WTC11 (cell line): Measurements from ENCODE around the gene ADAMTS2. TPM values are rescaled to one million over a fixed set of nuclear protein-coding genes. Genes with fewer than 3 reads are reported as not detected.

Experiments
- ATAC-seq: fragments of 200-7000 bp; cut with Tn5 transposase; 2 replicates; pipeline ENCODE4 v1.10.0; 2021; ENCODE audit warnings: mild to moderate bottlenecking, moderate library complexity
- CTCF ChIA-PET: fragments of 300-600 bp; sonication (Branson Sonifier 250); formaldehyde crosslinking; loops from one replicate; lab custom pipeline; 2021; ENCODE audit warnings: antibody characterized with exemption; lab: Charles Lee
- POLR2A ChIA-PET: fragments of 350-600 bp; sonication (Branson Sonifier 250); formaldehyde crosslinking; loops from one replicate; lab custom pipeline; 2021; ENCODE audit warnings: antibody characterized with exemption; lab: Charles Lee
- DNase-seq: peaks from one replicate; pipeline ENCODE4 v3.0.0; 2021; ENCODE audit warnings: low spot score
- H3K27ac Mint-ChIP-seq: 2 replicates; pipeline ENCODE4 v1.8.0; 2021; ENCODE audit warnings: mixed read lengths
- H3K27me3 Mint-ChIP-seq: 2 replicates; pipeline ENCODE4 v1.8.0; 2021; ENCODE audit warnings: low read depth, mild to moderate bottlenecking, moderate library complexity, mixed read lengths
- H3K36me3 Mint-ChIP-seq: 2 replicates; pipeline ENCODE4 v1.8.0; 2021; ENCODE audit warnings: mixed read lengths
- H3K4me1 Mint-ChIP-seq: 2 replicates; pipeline ENCODE4 v1.8.0; 2022; ENCODE audit warnings: mixed read lengths
- H3K4me3 Mint-ChIP-seq: 2 replicates; pipeline ENCODE4 v1.8.0; 2021; ENCODE audit warnings: mild to moderate bottlenecking, moderate library complexity, mixed read lengths
- H3K9me3 Mint-ChIP-seq: 2 replicates; pipeline ENCODE4 v1.8.0; 2021; ENCODE audit warnings: mixed read lengths
- ATF1 ChIP-seq: sonication (generic); formaldehyde crosslinking; IDR thresholded peaks from 2 replicates; pipeline ENCODE4 v1.8.1; 2023; ENCODE audit warnings: mild to moderate bottlenecking, moderate library complexity, missing genetic modification reagents
- CREB1 ChIP-seq: sonication (generic); formaldehyde crosslinking; IDR thresholded peaks from 2 replicates; pipeline ENCODE4 v1.8.0; 2023; ENCODE audit warnings: mild to moderate bottlenecking, missing genetic modification reagents
- ETV6 ChIP-seq: sonication (generic); formaldehyde crosslinking; IDR thresholded peaks from 2 replicates; pipeline ENCODE4 v1.8.1; 2022; ENCODE audit warnings: mild to moderate bottlenecking, missing genetic modification reagents
- FOXK1 ChIP-seq: sonication (generic); formaldehyde crosslinking; IDR thresholded peaks from 2 replicates; pipeline ENCODE4 v1.8.0; 2022; ENCODE audit warnings: mild to moderate bottlenecking, moderate library complexity, missing genetic modification reagents
- HMGA2 ChIP-seq: fragments of 250-450 bp; sonication (Bioruptor Pico); IDR thresholded peaks from 2 replicates; pipeline ENCODE4 v1.4.0; 2021; ENCODE audit warnings: mild to moderate bottlenecking, moderate library complexity
- IRF2 ChIP-seq: sonication (generic); formaldehyde crosslinking; IDR thresholded peaks from 2 replicates; pipeline ENCODE4 v1.8.0; 2022; ENCODE audit warnings: low read depth, missing genetic modification reagents, borderline replicate concordance
- NR3C1 ChIP-seq: sonication (generic); formaldehyde crosslinking; conservative IDR thresholded peaks from 2 replicates; pipeline ENCODE4 v1.8.1; 2023; ENCODE audit warnings: low read depth, mild to moderate bottlenecking, missing genetic modification reagents
- OVOL2 ChIP-seq: fragments of 250-450 bp; sonication (Bioruptor Pico); IDR thresholded peaks from 2 replicates; pipeline ENCODE4 v1.9.0; 2021; ENCODE audit warnings: mild to moderate bottlenecking, borderline replicate concordance
- SOX15 ChIP-seq: fragments of 250-450 bp; sonication (Bioruptor Pico); IDR thresholded peaks from 2 replicates; pipeline ENCODE4 v1.9.0; 2021; ENCODE audit warnings: mild to moderate bottlenecking
- TP53 ChIP-seq: sonication (generic); formaldehyde crosslinking; IDR thresholded peaks from 2 replicates; pipeline ENCODE4 v1.8.1; 2023; ENCODE audit warnings: mild to moderate bottlenecking, missing genetic modification reagents
- ZNF219 ChIP-seq: sonication (generic); formaldehyde crosslinking; IDR thresholded peaks from 2 replicates; pipeline ENCODE4 v1.8.0; 2023; ENCODE audit warnings: missing genetic modification reagents, mild to moderate bottlenecking, borderline replicate concordance
- ZNF232 ChIP-seq: sonication (generic); formaldehyde crosslinking; IDR thresholded peaks from 2 replicates; pipeline ENCODE4 v1.8.0; 2022; ENCODE audit warnings: mild to moderate bottlenecking, missing genetic modification reagents
- ZNF263 ChIP-seq: sonication (generic); formaldehyde crosslinking; IDR thresholded peaks from 2 replicates; pipeline ENCODE4 v1.8.1; 2022; ENCODE audit warnings: low read depth, mild to moderate bottlenecking, moderate library complexity, missing genetic modification reagents
- ZNF281 ChIP-seq: sonication (generic); formaldehyde crosslinking; IDR thresholded peaks from 2 replicates; pipeline ENCODE4 v1.8.0; 2023; ENCODE audit warnings: mild to moderate bottlenecking, missing genetic modification reagents
- ZNF423 ChIP-seq: fragments of 250-450 bp; sonication (Bioruptor Pico); IDR thresholded peaks from 2 replicates; pipeline ENCODE4 v2.1.2; 2022; ENCODE audit warnings: mild to moderate bottlenecking, moderate library complexity
- ZNF512 ChIP-seq: sonication (generic); formaldehyde crosslinking; IDR thresholded peaks from 2 replicates; pipeline ENCODE4 v1.8.1; 2022; ENCODE audit warnings: missing genetic modification reagents, borderline replicate concordance
- total RNA-seq: library from RNA; stranded (reverse); gene quantifications from 3 replicates; pipeline ENCODE4 v1.2.3, GENCODE V29; 2021
- TF ChIP-seq, protein P1 (sequence below): fragments of 250-450 bp; sonication (Bioruptor Pico); conservative IDR thresholded peaks from 2 replicates; pipeline ENCODE4 v1.9.0; 2021; ENCODE audit warnings: mild to moderate bottlenecking
- TF ChIP-seq, protein P2 (sequence below): sonication (generic); formaldehyde crosslinking; IDR thresholded peaks from 2 replicates; pipeline ENCODE4 v1.8.1; 2023; ENCODE audit warnings: mild to moderate bottlenecking, missing genetic modification reagents, borderline replicate concordance
- TF ChIP-seq, protein P3 (sequence below): sonication (generic); formaldehyde crosslinking; conservative IDR thresholded peaks from 2 replicates; pipeline ENCODE4 v1.8.1; 2022; ENCODE audit warnings: mild to moderate bottlenecking, missing genetic modification reagents
- TF ChIP-seq, protein P4 (sequence below): fragments of 250-450 bp; sonication (Bioruptor Pico); IDR thresholded peaks from 2 replicates; pipeline ENCODE4 v1.9.0; 2021; ENCODE audit warnings: moderate library complexity, mild to moderate bottlenecking, inconsistent platforms, borderline replicate concordance
- TF ChIP-seq, protein P5 (sequence below): sonication (generic); formaldehyde crosslinking; IDR thresholded peaks from 2 replicates; pipeline ENCODE4 v1.8.0; 2023; ENCODE audit warnings: missing genetic modification reagents

ADAMTS2 gene
- total RNA-seq, 1 experiment from 2014 or later: 11.2 TPM

GRCh38 chr5:179235416-179236400, 109.6 kb downstream of the ADAMTS2 start:
- H3K36me3 Mint-ChIP-seq: peaks cover 5% of the 10 kb centered on the region
- DNase-seq (peak; percentile 4), ATAC-seq (no peak)
- peaks cover 22% of the 10 kb centered on the region for H3K9me3 Mint-ChIP-seq
- H3K27ac Mint-ChIP-seq: 0 out of 2 replicates have a peak overlapping the region, but pooled peaks have one; percentile 22
- POLR2A ChIA-PET: no interaction called here
- peaks cover 23% of the 10 kb centered on the region for H3K4me1 Mint-ChIP-seq
- CTCF ChIA-PET: no interaction called here
- TF ChIP-seq ETV6 (CRISPR knock-in tag) (no peak), SOX15 (CRISPR knock-in tag) (no peak), ZNF281 (CRISPR knock-in tag) (no peak), ZNF232 (CRISPR knock-in tag) (no peak), HMGA2 (CRISPR knock-in tag) (no peak), NR3C1 (CRISPR knock-in tag) (no peak), IRF2 (CRISPR knock-in tag) (no peak), ZNF263 (CRISPR knock-in tag) (no peak), ZNF219 (CRISPR knock-in tag) (no peak), ZNF423 (CRISPR knock-in tag) (no peak), OVOL2 (CRISPR knock-in tag) (no peak), CREB1 (CRISPR knock-in tag) (no peak), FOXK1 (CRISPR knock-in tag) (no peak)
- TF ChIP-seq, protein P1, sequence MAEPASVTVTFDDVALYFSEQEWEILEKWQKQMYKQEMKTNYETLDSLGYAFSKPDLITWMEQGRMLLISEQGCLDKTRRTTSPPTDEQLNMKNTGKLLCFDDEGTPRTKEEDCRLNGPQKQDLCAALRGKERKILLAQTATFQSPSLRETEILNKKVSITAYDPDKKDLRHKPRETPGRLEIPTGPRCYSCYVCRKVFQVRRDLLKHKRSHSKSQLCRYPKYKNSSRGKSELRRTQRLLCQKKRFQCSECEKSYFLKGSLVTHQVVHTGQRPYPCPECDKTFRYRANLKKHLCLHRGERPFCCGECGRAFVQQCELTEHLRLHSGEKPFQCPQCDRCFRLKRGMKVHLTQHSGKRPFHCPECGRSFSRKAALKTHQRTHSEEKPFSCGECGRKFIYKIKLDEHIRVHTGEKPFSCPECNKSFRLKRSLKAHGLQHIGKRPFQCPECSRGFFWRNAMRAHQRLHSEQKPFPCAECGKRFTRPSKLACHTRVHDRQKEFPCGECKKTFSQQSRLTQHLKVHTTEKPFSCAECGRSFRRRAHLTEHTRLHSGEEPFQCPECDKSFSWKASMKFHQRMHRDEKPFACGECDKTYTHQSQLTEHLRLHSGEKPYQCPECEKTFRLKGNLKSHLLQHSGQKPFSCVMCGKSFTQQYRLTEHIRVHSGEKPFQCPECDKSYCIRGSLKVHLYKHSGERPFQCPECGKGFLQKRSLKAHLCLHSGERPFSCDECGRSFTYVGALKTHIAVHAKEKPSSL (CRISPR knock-in tag): no peak
- H3K27me3 Mint-ChIP-seq: peaks cover 4% of the 10 kb centered on the region
- no peak overlapping the region for H3K4me3 Mint-ChIP-seq

DNA sequence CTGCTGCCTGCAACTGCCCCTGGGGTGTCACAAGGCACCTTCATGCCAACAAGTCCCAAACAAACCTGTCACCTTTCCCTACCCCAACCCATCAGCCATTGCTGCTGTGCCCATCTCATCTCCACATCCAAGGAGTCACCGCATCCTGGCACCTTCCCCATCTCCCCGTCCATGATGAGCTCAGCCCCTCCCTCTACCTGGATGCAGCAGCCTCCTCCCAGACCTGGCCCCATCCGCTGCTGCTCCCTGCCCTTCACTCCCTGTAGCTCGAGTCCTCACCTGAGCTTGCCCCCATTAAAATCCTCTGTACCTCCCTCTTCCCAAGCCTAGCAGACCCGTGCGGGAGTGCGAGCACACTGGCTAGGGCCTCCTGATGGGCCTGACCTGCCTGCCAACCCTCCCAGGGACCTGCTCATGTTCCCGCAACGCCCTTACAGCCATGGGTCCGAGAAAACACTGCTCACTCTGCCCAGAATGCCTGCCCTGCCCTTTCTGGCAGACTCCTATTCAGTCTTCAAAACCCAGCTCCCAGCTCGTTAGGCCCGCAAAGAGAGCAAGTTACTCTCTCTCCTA, 110.6 kb downstream of the ADAMTS2 start:
- POLR2A ChIA-PET: no interaction called here
- no peak overlapping the region for H3K4me3 Mint-ChIP-seq
- peaks cover 26% of the 10 kb centered on the region for H3K4me1 Mint-ChIP-seq
- H3K27me3 Mint-ChIP-seq: peaks cover 4% of the 10 kb centered on the region; the same call in 1 of the 2 replicates
- peaks cover 19% of the 10 kb centered on the region for H3K9me3 Mint-ChIP-seq
- H3K27ac Mint-ChIP-seq: no peak overlapping the region
- CTCF ChIA-PET: no interaction called here
- ATAC-seq: no peak
- peaks cover 5% of the 10 kb centered on the region for H3K36me3 Mint-ChIP-seq
- peak; percentile 9 for DNase-seq
- TF ChIP-seq, protein P2, sequence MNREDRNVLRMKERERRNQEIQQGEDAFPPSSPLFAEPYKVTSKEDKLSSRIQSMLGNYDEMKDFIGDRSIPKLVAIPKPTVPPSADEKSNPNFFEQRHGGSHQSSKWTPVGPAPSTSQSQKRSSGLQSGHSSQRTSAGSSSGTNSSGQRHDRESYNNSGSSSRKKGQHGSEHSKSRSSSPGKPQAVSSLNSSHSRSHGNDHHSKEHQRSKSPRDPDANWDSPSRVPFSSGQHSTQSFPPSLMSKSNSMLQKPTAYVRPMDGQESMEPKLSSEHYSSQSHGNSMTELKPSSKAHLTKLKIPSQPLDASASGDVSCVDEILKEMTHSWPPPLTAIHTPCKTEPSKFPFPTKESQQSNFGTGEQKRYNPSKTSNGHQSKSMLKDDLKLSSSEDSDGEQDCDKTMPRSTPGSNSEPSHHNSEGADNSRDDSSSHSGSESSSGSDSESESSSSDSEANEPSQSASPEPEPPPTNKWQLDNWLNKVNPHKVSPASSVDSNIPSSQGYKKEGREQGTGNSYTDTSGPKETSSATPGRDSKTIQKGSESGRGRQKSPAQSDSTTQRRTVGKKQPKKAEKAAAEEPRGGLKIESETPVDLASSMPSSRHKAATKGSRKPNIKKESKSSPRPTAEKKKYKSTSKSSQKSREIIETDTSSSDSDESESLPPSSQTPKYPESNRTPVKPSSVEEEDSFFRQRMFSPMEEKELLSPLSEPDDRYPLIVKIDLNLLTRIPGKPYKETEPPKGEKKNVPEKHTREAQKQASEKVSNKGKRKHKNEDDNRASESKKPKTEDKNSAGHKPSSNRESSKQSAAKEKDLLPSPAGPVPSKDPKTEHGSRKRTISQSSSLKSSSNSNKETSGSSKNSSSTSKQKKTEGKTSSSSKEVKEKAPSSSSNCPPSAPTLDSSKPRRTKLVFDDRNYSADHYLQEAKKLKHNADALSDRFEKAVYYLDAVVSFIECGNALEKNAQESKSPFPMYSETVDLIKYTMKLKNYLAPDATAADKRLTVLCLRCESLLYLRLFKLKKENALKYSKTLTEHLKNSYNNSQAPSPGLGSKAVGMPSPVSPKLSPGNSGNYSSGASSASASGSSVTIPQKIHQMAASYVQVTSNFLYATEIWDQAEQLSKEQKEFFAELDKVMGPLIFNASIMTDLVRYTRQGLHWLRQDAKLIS (CRISPR knock-in tag): no peak
- TF ChIP-seq ZNF512 (CRISPR knock-in tag) (no peak), ATF1 (CRISPR knock-in tag) (no peak), OVOL2 (CRISPR knock-in tag) (no peak), TP53 (CRISPR knock-in tag) (no peak)
- TF ChIP-seq, protein P3, sequence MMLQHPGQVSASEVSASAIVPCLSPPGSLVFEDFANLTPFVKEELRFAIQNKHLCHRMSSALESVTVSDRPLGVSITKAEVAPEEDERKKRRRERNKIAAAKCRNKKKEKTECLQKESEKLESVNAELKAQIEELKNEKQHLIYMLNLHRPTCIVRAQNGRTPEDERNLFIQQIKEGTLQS (CRISPR knock-in tag): no peak
- TF ChIP-seq, protein P4, sequence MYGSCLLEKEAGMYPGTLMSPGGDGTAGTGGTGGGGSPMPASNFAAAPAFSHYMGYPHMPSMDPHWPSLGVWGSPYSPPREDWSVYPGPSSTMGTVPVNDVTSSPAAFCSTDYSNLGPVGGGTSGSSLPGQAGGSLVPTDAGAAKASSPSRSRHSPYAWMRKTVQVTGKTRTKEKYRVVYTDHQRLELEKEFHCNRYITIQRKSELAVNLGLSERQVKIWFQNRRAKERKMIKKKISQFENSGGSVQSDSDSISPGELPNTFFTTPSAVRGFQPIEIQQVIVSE (CRISPR knock-in tag): no peak
- TF ChIP-seq, protein P5, sequence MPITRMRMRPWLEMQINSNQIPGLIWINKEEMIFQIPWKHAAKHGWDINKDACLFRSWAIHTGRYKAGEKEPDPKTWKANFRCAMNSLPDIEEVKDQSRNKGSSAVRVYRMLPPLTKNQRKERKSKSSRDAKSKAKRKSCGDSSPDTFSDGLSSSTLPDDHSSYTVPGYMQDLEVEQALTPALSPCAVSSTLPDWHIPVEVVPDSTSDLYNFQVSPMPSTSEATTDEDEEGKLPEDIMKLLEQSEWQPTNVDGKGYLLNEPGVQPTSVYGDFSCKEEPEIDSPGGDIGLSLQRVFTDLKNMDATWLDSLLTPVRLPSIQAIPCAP: no peak
